Thyroid gland (tissue), 4 donors: ENCODE data around the gene ZNF341.

Source experiments
- POLR2A ChIP-seq, 2 donors: fragments of 450-650 bp; IDR thresholded peaks; one replicate each; pipeline ENCODE4 v1.6.1; 2017; ENCODE audit warnings: antibody characterized with exemption in 2 of 2, mild to moderate bottlenecking in 2 of 2, moderate library complexity in 1 of 2
- TF ChIP-seq, protein P1 (sequence below), 6 experiments: fragments of 200-600 bp in 3 of 6; fragments of 450-650 bp in 3 of 6; sonication (generic) in 3 of 6; IDR thresholded peaks; one replicate each; pipeline ENCODE4 v1.5.1; 2016 to 2019; ENCODE audit warnings: antibody characterized with exemption in 6 of 6, mild to moderate bottlenecking in 2 of 6, inconsistent platforms in 1 of 6, moderate library complexity in 1 of 6

DNA sequence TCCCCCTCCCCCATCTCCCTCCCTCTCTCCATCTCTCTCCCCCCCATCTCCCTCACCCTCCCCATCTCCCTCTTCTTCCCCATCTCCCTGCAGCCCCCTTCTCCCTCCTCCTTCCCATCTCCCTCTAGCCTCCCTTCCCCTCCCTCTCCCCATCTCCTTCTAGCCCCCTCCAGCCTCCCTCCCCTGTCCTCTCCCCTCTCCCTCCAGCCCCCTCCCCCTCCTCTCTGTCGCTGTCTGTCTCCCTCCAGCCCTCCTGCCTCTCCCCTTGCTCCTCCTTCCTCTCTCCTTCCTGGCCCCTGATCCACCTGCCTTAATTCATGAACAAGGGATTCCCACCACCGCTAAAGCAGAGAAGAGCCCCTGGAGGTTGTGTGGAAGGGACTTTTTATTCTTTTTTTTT lies 52.4 kb downstream of the ZNF341 start:
- TF ChIP-seq, protein P1, sequence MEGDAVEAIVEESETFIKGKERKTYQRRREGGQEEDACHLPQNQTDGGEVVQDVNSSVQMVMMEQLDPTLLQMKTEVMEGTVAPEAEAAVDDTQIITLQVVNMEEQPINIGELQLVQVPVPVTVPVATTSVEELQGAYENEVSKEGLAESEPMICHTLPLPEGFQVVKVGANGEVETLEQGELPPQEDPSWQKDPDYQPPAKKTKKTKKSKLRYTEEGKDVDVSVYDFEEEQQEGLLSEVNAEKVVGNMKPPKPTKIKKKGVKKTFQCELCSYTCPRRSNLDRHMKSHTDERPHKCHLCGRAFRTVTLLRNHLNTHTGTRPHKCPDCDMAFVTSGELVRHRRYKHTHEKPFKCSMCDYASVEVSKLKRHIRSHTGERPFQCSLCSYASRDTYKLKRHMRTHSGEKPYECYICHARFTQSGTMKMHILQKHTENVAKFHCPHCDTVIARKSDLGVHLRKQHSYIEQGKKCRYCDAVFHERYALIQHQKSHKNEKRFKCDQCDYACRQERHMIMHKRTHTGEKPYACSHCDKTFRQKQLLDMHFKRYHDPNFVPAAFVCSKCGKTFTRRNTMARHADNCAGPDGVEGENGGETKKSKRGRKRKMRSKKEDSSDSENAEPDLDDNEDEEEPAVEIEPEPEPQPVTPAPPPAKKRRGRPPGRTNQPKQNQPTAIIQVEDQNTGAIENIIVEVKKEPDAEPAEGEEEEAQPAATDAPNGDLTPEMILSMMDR (IDR thresholded peaks at IDR 0.05), result no peak
- no peak for TF ChIP-seq POLR2A (IDR thresholded peaks at IDR 0.05)
